ENCODE data around the gene SESTD1. TPM values are rescaled to one million over a fixed set of nuclear protein-coding genes. Genes with fewer than 3 reads are reported as not detected.
"Not testable (repeated sequence)": the region's sequence is repeated elsewhere in the genome, so short reads cannot be mapped to it uniquely, and the experiment has no call there.

Gene SESTD1
- total RNA-seq, 1 donor from 2014 or later = 33.7 TPM

DNA sequence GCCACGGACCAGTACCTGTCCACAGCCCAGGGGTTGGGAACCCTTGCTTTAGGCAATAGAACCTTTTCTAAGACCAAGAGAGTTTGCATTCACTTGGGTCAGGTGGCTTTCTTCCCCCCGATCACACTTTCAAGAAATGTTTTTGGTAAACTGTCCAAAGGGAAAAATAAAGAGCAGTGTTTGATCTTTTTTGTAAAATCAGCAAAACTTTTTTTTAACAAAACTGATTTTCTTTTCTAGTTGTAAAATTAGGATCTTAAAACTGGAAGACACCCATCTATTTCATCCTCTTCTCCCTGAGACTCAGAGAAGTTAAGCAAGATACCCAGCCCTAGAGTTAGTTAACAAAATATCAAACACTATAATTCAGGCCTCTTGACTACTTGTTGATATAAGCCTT, 6.1 kb upstream of the SESTD1 start:
- ATAC-seq (no peak), DNase-seq (no peak)
- intact Hi-C loops (cut with micrococcal nuclease) = no loop called here

GRCh38 chr2:179268277-179268925, 3.8 kb upstream of the SESTD1 start:
- intact Hi-C loops (cut with micrococcal nuclease) = no loop called here
- DNase-seq = no peak

GRCh38 chr2:179266271-179266670, 1.6 kb upstream of the SESTD1 start:
- no peak for DNase-seq
- intact Hi-C loops (cut with micrococcal nuclease) = no loop called here
- no peak for ATAC-seq

More at GRCh38 chr2:179268277-179268925, 3.8 kb upstream of the SESTD1 start:
- ATAC-seq = no peak

- intact Hi-C loops (cut with micrococcal nuclease) = no loop called here
- ATAC-seq (peak; percentile 55), DNase-seq (no peak)
Measured at GRCh38 chr2:179265082-179265510, 464 bp upstream of the SESTD1 start.

DNA sequence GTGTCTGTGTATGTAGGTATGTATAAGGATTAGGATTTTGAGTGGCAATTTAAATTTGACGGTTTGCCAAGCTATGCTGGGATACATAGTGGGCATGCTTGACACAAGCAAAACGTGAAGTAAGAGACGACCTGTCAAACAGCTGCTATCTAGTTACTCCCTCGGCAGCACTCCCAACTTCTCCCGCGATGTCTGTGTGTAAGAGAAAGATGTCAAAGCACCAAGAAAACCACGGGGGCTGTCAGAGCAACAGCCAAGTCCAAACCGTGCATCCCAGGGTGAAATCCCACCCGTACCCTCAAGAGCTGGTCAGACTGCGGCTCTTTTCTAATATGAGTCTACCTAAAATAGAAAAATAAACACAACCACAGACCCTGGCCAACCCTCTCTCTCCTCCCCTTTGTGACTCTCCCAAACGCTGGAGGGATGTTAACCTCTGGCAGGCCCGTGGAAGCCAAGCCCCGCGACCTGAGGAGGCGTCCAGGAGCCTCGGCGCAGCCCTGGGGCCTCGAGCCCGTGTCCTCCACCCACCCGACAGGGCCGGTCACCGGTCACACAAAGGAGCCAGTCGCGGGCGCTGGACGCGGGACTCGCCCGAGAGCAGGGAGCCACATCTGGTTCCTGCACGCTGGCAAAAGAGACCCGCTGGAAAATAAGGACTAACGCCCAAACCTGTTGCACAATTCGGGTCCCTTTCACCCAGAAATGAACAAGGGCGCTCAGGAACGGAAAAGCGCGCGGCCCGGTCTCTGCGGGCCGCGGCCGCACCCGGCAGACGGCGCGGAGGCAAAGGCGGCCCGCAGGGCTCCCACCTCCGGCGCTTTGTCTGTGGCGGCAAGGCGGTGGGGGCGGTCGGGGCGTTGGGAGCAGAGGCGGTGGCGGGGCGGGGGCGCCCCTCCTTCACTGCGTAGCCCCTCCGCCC, 925 bp downstream of the SESTD1 start:
- peak; percentile 59 for ATAC-seq
- intact Hi-C loops (cut with micrococcal nuclease) = no loop called here

GRCh38 chr2:179263015-179263414, 1.6 kb downstream of the SESTD1 start:
- intact Hi-C loops (cut with micrococcal nuclease) = no loop called here
- no peak for ATAC-seq
- no peak for DNase-seq

More for the DNA sequence above, 925 bp downstream of the SESTD1 start:
- peak; percentile 67 for DNase-seq

- DNase-seq = no peak
- intact Hi-C loops (cut with micrococcal nuclease) = no loop called here
- ATAC-seq = no peak
Measured at GRCh38 chr2:179262077-179262660, 2.5 kb downstream of the SESTD1 start.

GRCh38 chr2:179261151-179261825, 3.3 kb downstream of the SESTD1 start:
- intact Hi-C loops (cut with micrococcal nuclease) = no loop called here
- ATAC-seq (no peak), DNase-seq (no peak)

DNA sequence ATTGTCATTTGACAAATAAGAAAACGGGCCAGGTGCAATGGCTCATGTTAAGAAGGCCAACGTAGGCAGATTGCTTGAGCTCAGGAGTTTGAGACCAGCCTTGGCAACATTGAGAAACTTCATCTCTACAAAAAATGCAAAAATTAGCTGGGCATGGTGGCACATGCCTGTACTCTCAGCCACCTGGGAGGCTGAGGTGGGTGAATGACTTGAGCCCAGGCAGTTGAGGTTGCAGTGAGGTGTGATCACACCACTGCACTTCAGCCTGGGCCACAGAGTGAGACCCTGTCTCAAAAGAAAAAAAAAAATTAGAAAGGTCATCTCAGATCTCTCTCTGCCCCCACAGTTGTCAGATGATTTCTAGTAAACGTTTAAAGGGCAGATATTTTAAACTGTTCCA, 4.4 kb downstream of the SESTD1 start:
- ATAC-seq (no peak), DNase-seq (no peak)
- intact Hi-C loops (cut with micrococcal nuclease) = no loop called here

DNA sequence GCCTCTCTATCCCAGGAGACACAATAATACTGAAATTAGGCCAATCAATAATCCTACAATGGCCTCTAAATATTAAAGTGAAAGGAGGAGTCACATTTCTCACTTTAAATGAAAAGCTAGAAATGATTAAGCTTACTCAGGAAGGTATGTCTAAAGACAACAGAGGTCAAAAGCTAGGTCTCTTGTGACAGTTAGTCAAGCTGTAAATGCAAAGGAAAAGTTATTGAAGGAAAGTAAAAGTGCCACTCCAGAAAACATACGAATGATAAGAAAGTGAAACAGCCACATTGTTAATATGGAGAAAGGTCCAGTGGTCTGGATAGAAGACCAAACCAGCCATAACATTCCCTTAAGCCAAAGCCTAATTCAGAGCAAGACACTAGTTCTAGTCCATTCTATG, 9.5 kb downstream of the SESTD1 start:
- no peak for ATAC-seq
- no peak for DNase-seq
- intact Hi-C loops (cut with micrococcal nuclease) = no loop called here

- intact Hi-C loops (cut with micrococcal nuclease) = no loop called here
- no peak for ATAC-seq
Measured at GRCh38 chr2:179253226-179253625, 11.4 kb downstream of the SESTD1 start.

GRCh38 chr2:179252423-179252822, 12.2 kb downstream of the SESTD1 start:
- intact Hi-C loops (cut with micrococcal nuclease) = no loop called here
- no peak for ATAC-seq
- no peak for DNase-seq

More at GRCh38 chr2:179253226-179253625, 11.4 kb downstream of the SESTD1 start:
- DNase-seq = no peak

GRCh38 chr2:179251870-179252269, 12.8 kb downstream of the SESTD1 start:
- no peak for ATAC-seq
- no peak for DNase-seq
- intact Hi-C loops (cut with micrococcal nuclease) = no loop called here

DNA sequence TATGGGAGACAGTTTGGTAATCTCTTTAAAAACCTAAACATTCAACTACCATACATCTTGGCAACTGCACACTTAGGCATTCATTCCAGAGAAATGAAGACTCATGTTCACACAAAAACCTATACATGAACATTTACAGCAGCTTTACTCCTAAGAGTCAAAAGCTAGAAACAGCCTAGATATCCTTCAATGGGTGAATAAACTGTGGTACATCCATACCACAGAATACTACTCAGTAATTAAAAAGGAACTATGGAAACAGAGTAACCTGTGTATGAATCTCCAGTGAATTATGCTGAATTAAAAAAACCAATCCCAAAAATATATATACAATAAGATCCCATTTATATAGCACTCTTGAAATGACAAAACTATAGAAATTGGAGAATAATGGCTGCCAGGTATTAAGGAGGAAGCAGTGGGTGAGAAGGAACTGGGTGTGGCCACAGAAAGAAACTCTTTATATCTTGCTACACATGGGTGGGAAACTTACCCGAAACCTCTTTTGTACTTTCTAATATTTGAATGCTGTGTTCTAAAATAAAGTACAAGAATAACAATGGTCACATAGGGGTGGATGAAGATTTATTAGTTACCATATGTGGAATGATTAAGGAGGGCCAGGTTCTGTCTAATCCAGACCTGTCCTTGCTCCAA, 13.7 kb downstream of the SESTD1 start:
- ATAC-seq (no peak), DNase-seq (no peak)
- intact Hi-C loops (cut with micrococcal nuclease) = no loop called here

- intact Hi-C loops (cut with micrococcal nuclease) = no loop called here
- ATAC-seq = no peak
- no peak for DNase-seq
Measured at GRCh38 chr2:179250095-179250494, 14.5 kb downstream of the SESTD1 start.

DNA sequence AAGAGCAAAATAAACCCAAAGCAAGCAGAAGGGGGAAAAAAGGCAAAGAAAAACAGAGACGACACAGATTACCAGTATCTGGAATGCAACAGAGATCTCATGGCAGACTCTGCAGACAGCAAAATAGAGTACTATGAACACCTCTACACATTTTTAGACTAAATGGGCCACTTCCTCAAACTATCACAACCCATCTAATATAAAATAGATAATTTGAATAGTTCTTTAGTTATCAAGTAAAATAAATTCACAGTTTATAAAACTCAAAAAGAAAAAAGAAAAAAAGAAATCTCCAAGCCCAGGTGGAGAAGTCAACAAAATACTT, 16.6 kb downstream of the SESTD1 start:
- ATAC-seq (no peak), DNase-seq (no peak)
- intact Hi-C loops (cut with micrococcal nuclease) = no loop called here

DNA sequence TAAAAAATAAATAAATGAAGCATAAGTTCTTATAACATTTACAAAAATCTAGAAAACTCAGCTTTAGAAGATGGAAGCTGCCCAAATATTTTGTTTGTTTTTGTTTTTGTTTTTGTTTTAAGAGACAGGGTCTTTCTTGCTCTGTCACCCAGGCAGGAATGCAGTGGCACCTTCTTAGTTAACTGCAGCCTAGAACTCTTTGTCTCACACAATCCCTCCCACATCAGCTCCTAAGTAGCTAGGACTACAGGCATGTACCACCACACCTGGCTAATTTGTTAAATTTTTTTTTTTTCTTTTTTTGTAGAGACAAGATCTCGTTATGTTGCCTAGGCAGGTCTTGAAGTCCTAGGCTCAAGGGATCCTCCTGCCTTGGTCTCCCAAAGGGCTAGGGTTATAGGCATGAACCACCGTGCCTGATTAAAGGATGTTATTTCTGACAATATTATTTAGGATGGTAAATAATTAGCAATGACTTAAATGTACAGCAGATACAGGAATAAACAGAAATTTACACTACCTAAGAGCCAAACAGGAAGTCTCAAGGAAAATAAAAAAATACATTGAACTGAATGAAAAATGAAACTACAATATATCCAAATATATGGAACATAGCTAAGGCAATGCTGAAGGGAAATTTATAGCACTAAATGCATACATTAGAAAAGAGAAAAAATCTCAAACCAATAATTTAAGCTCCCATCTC, 17.2 kb downstream of the SESTD1 start:
- DNase-seq = no peak
- intact Hi-C loops (cut with micrococcal nuclease) = no loop called here
- ATAC-seq = no peak

- DNase-seq; ATAC-seq; intact Hi-C loops (cut with micrococcal nuclease): not testable (repeated sequence)
Measured at GRCh38 chr2:179245843-179246242, 18.8 kb downstream of the SESTD1 start.

DNA sequence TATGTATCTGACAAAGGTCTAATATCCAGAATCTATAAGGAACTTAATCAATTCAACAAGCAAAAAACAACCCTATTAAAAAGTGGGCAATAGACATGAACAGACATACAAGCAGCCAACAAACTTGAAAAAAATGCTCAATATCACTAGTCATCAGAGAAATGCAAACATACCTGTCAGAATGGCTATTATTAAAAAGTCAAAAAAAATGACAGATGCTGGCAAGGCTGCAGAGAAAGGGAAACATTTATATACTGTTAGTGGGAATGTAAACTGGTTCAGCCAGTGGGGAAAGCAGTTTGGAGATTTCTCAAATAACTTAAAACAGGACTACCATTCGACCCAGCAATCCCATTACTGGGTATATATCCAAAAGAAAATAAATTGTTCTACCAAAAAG, 21.6 kb downstream of the SESTD1 start:
- DNase-seq (no peak), ATAC-seq (no peak)
- intact Hi-C loops (cut with micrococcal nuclease) = no loop called here
